Raji (cell line): ENCODE measurements around the gene ANO8.

Experiments
- POLR2A ChIP-seq: IDR thresholded peaks from 2 replicates; pipeline ENCODE4 v1.6.1; 2011; ENCODE audit warnings: low read depth, low read length, control low read depth; ENCODE audit not compliant: insufficient read depth

Gene ANO8

GRCh38 chr19:17336872-17337674 lies 2.4 kb upstream of the ANO8 start, which contains the start of gene GTPBP3:
Gene GTPBP3 (plus strand): TSS chr19:17337553. CDS start chr19:17337612, 59 bp downstream.
- peak; percentile 86 for TF ChIP-seq POLR2A

- TF ChIP-seq POLR2A = no peak
Observed at GRCh38 chr19:17335575-17335974, 920 bp upstream of the ANO8 start.

GRCh38 chr19:17333611-17334413 lies 843 bp downstream of the ANO8 start:
- peak; percentile 32; the same call in 1 of the 2 replicates for TF ChIP-seq POLR2A

GRCh38 chr19:17332677-17333581 lies 1.7 kb downstream of the ANO8 start:
- no peak for TF ChIP-seq POLR2A

GRCh38 chr19:17332360-17332676 lies 2.3 kb downstream of the ANO8 start:
- TF ChIP-seq POLR2A = no peak

- no peak for TF ChIP-seq POLR2A
Observed at GRCh38 chr19:17331045-17331558, 3.6 kb downstream of the ANO8 start.

- no peak for TF ChIP-seq POLR2A
Observed at GRCh38 chr19:17330262-17331044, 4.2 kb downstream of the ANO8 start.

GRCh38 chr19:17329366-17330261 lies 5.0 kb downstream of the ANO8 start:
- no peak for TF ChIP-seq POLR2A

- no peak for TF ChIP-seq POLR2A
Observed at GRCh38 chr19:17328517-17329365, 5.9 kb downstream of the ANO8 start.

GRCh38 chr19:17327654-17328516 lies 6.8 kb downstream of the ANO8 start:
- TF ChIP-seq POLR2A = no peak

- TF ChIP-seq POLR2A = no peak
Observed at GRCh38 chr19:17327068-17327653, 7.5 kb downstream of the ANO8 start.
